SU-DHL-6 (cell line): Measurements from ENCODE around the gene VPS4B.

ENCODE experiments used
- EZH2phosphoT487 ChIP-seq: fragments of 200-600 bp; sonication (generic), shearing (Covaris generic); conservative IDR thresholded peaks from 2 replicates; pipeline ENCODE4 v1.6.1; 2018; ENCODE audit warnings: mild to moderate bottlenecking, antibody characterized with exemption, low read length, moderate library complexity, mixed read lengths
- TF ChIP-seq, protein P1 (sequence below): fragments of 200-600 bp; sonication (generic); IDR thresholded peaks from one replicate; pipeline ENCODE4 v1.5.1; 2017; ENCODE audit warnings: antibody characterized with exemption, mild to moderate bottlenecking, low read length, moderate library complexity; ENCODE audit not compliant: insufficient read depth, poor library complexity, severe bottlenecking

GRCh38 chr18:63421514-63421913, 762 bp downstream of the VPS4B start:
- TF ChIP-seq, protein P1, sequence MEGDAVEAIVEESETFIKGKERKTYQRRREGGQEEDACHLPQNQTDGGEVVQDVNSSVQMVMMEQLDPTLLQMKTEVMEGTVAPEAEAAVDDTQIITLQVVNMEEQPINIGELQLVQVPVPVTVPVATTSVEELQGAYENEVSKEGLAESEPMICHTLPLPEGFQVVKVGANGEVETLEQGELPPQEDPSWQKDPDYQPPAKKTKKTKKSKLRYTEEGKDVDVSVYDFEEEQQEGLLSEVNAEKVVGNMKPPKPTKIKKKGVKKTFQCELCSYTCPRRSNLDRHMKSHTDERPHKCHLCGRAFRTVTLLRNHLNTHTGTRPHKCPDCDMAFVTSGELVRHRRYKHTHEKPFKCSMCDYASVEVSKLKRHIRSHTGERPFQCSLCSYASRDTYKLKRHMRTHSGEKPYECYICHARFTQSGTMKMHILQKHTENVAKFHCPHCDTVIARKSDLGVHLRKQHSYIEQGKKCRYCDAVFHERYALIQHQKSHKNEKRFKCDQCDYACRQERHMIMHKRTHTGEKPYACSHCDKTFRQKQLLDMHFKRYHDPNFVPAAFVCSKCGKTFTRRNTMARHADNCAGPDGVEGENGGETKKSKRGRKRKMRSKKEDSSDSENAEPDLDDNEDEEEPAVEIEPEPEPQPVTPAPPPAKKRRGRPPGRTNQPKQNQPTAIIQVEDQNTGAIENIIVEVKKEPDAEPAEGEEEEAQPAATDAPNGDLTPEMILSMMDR = no peak
- no peak for TF ChIP-seq EZH2phosphoT487
